Heart left ventricle (tissue), 16 donors: ENCODE measurements around the gene PTTG2. TPM values are rescaled to one million over a fixed set of nuclear protein-coding genes. Genes with fewer than 3 reads are reported as not detected.
A peak's percentile ranks its signal among the peaks of the same experiment; 100 is the strongest.

Experiments
- ATAC-seq, 4 donors: fragments of 200-7000 bp; cut with Tn5 transposase; one replicate each; pipeline ENCODE4 v1.9.1; 2020 to 2022; ENCODE audit warnings: moderate library complexity in 4 of 4, mild to moderate bottlenecking in 3 of 4, moderate number of reproducible peaks in 1 of 4
- DNase-seq, 5 donors: peaks; one replicate each; pipeline ENCODE4 v3.0.0-alpha.2; 2020
- H3K27ac ChIP-seq, 12 donors: fragments of 200-600 bp; sonication (generic) in 4 of 12; one replicate each; pipeline versions ENCODE4 v1.5.0 to v1.8.0; 2016 to 2022; ENCODE audit warnings: mild to moderate bottlenecking in 2 of 12
- H3K27me3 ChIP-seq, 9 donors: fragments of 200-600 bp; sonication (generic) in 2 of 9; one replicate each; pipeline versions ENCODE4 v1.5.1 to v1.8.0; 2016 to 2022; ENCODE audit warnings: mild to moderate bottlenecking in 3 of 9
- H3K36me3 ChIP-seq, 9 donors: fragments of 200-600 bp; sonication (generic) in 2 of 9; one replicate each; pipeline versions ENCODE4 v1.5.0 to v1.8.0; 2018 to 2022; ENCODE audit warnings: mild to moderate bottlenecking in 2 of 9
- H3K4me1 ChIP-seq, 12 donors: fragments of 200-600 bp; sonication (generic) in 4 of 12; one replicate each; pipeline versions ENCODE4 v1.5.0 to v1.8.0; 2016 to 2022; ENCODE audit warnings: mild to moderate bottlenecking in 3 of 12
- H3K4me3 ChIP-seq, 12 donors: fragments of 200-600 bp; sonication (generic) in 4 of 12; one replicate each; pipeline versions ENCODE4 v1.5.0 to v1.8.0; 2017 to 2022; ENCODE audit warnings: mild to moderate bottlenecking in 9 of 12, moderate library complexity in 4 of 12
- H3K9me3 ChIP-seq, 12 donors: fragments of 200-600 bp; sonication (generic) in 4 of 12; one replicate each; pipeline versions ENCODE4 v1.5.0 to v1.8.0; 2016 to 2022; ENCODE audit warnings: mild to moderate bottlenecking in 1 of 12
- POLR2A ChIP-seq, 2 donors: fragments of 450-650 bp; IDR thresholded peaks; one replicate each; pipeline ENCODE4 v1.6.1; 2017; ENCODE audit warnings: antibody characterized with exemption in 2 of 2, mild to moderate bottlenecking in 2 of 2, moderate library complexity in 2 of 2
- WGBS, 4 donors: extraction: QIAGEN DNeasy Blood & Tissue Kit in 2 of 4; methylation state at CpG; one replicate each; pipeline versions ENCODE4 v1.1.5 to v1.1.7; 2013 to 2018; 5-methylcytosine and 5-hydroxymethylcytosine counted together
- intact Hi-C, 10 donors: fragments of 100-400 bp; cut with DNase I; formaldehyde crosslinking; loops; one replicate each; pipeline versions ENCODE4 v1.11.1 to v1.14.2; 2022
- polyA plus RNA-seq, 2 donors: library from polyadenylated mRNA; stranded (reverse); fragments of 200-250 nt; gene quantifications; one replicate each; pipeline ENCODE4 v1.2.3, GENCODE V29; 2013
- total RNA-seq, 9 donors: library from RNA; depleted of rRNA in 2 of 9; stranded (reverse); fragments of >200 nt in 2 of 9; fragmentation: NEBNext Ultra II Directional in 3 of 9; extraction: Animal tissue kit (Norgen Biotek cat#: 25700) in 3 of 9; gene quantifications; one replicate each; pipeline versions ENCODE4 v1.1.0 to v1.2.4, GENCODE V29; 2016 to 2023
- TF ChIP-seq, protein P1 (sequence below), 12 donors: fragments of 200-600 bp; sonication (generic) in 4 of 12; IDR thresholded peaks; one replicate each; pipeline versions ENCODE4 v1.5.0 to v1.8.0; 2018 to 2022; ENCODE audit warnings: antibody characterized with exemption in 12 of 12, mild to moderate bottlenecking in 5 of 12
- donor health status: ischemic (EF 13 %, LVEDD 7.1; RV severe dilation, severe dysfunction).
- donor health status: healthy with polysubstance abuse.
- donor health status: DM: no; HTN: yes; CAD: no.
- donor health status: DM: no; HTN: no; CAD: no.
- donor health status: ischemic (EF 25% LVEDD 6.9; RV normal size, moderate dysfunction).
- donor health status: ischemic (EF 25% LVEDD 5.7; RV mildly dilated, moderate dysfunction).
- donor health status: healthy.
- donor health status: DM: yes; HTN: yes; CAD: no.
- donor health status: ischemic (EF 35%, LVEDD 5.7; RV mildly dilated, moderate dysfunction).
- donor health status: nonischemic (EF 11% LVEDD 7.7; RV severe dilation, severe dysfunction).
- donor health status: DM: yes; HTN: yes; CAD: no.
- donor health status: PGD.
- donor health status: ischemic (EF 29% LVEDD 5.4; RV normal size, mild dysfunction).
- donor health status: nonischemic (EF 23%, LVEDD 6.1; RV moderate dilation, normal function).

Gene PTTG2
- total and polyA plus RNA-seq, 11 donors = 0.48 to 2.3 (median 1.0) TPM; not detected in 3

DNA sequence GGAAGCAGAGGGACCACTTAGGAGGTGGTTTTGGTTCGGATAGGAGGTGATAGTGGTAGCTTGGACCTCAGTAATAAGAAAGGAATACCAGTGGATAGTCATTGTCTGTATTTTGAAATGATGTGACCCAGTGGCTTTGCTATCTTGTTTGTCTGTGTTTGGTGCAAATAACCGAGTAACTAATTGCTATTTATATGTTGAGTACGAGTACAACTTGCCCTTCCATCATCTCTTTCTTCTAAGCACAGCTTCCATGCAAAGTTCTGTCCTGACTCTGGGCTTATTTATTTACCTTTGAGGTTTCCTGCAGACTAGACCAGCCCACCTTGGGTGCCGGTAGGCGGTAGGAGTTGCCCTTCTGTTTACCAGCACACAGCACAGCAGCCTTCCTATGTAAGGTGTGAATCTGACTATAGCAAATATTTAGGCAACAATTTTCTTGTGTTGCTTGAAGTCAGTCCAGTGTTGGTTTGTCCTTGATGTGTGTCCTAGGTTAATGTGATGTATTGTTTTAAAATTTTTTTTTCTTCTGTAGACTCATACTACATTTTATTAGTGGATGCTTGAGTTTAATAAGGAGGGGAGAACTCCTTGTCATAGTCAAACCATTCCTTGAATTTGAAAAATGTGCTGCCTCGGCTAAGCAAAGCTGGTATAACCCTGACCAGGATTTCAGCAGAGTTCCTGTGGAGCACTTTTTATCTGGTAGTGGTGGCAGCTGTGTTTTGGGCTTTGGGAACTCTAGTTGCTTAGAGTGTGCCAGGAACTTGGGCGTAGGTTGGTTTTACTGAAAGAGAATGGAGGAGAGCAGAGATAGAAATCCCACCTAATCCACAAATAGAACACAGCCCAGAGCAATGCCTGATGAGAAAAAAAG lies 21.9 kb downstream of the PTTG2 start:
- Histone ChIP-seq H3K36me3 (no peaks in the 10 kb centered on the region), H3K9me3 (no peaks in the 10 kb centered on the region), H3K4me3 (peak overlapping the region in 1 of 12 donors; percentile 2), H3K4me1 (peaks cover 0 to 68% (median 34%) of the 10 kb centered on the region in 12 donors), H3K27me3 (no peaks in the 10 kb centered on the region), H3K27ac (peak overlapping the region in 11 of 12 donors; percentile 11 to 66 (median 48))
- TF ChIP-seq POLR2A (IDR thresholded peaks at IDR 0.05) = no peak
- TF ChIP-seq, protein P1, sequence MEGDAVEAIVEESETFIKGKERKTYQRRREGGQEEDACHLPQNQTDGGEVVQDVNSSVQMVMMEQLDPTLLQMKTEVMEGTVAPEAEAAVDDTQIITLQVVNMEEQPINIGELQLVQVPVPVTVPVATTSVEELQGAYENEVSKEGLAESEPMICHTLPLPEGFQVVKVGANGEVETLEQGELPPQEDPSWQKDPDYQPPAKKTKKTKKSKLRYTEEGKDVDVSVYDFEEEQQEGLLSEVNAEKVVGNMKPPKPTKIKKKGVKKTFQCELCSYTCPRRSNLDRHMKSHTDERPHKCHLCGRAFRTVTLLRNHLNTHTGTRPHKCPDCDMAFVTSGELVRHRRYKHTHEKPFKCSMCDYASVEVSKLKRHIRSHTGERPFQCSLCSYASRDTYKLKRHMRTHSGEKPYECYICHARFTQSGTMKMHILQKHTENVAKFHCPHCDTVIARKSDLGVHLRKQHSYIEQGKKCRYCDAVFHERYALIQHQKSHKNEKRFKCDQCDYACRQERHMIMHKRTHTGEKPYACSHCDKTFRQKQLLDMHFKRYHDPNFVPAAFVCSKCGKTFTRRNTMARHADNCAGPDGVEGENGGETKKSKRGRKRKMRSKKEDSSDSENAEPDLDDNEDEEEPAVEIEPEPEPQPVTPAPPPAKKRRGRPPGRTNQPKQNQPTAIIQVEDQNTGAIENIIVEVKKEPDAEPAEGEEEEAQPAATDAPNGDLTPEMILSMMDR (IDR thresholded peaks at IDR 0.05) = no peak
- intact Hi-C loops = loop anchor here in 2 of 10 donors (5.0 to 10.0 kb wide), 2 partner anchors 53 to 55 kb away; no protein-coding TSS in a partner anchor
- DNase-seq = no peak
- peak; percentile 21 to 67 (median 48) for ATAC-seq
- WGBS, 4 donors = 51 to 64% (median 53%) methylated on average over 7 of the region's 7 CpGs

DNA sequence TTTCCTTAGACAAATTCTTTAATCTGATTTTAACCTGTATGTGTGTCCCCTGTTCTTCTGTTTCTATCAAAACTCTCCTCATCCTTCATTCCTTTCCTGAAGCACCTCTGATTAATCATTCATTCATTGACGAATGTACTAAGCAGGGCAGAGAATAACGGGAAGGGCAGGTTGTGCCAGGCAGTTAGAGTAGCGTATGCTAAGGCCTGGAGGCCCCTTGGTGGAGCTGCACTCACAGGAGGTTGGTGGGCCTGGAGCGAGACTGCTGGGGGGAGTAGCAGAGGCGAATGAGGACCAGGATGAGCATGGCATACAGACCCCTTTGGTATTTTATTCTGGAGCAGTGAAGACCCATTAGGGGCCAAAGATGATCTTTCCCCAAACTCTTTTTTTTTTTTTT lies 22.5 kb downstream of the PTTG2 start:
- 57 to 75% (median 67%) methylated on average over 5 of the region's 5 CpGs for WGBS, 4 donors
- ATAC-seq (peak in 3 of 4 donors; percentile 35 to 57 (median 38)), DNase-seq (peak in 1 of 5 donors; percentile 38)
- H3K4me1 ChIP-seq = peaks cover 0 to 71% (median 38%) of the 10 kb centered on the region in 12 donors
- no peaks in the 10 kb centered on the region for H3K9me3 ChIP-seq
- H3K36me3 ChIP-seq = no peaks in the 10 kb centered on the region
- no peak overlapping the region for H3K4me3 ChIP-seq
- TF ChIP-seq, protein P1 (IDR thresholded peaks at IDR 0.05) = no peak
- TF ChIP-seq POLR2A (IDR thresholded peaks at IDR 0.05) = no peak
- H3K27ac ChIP-seq = peak overlapping the region in 9 of 12 donors; percentile 11 to 66 (median 54)
- H3K27me3 ChIP-seq = no peaks in the 10 kb centered on the region
- intact Hi-C loops = loop anchor here in 2 of 10 donors (5.0 to 10.0 kb wide), 2 partner anchors 52 to 55 kb away; no protein-coding TSS in a partner anchor

DNA sequence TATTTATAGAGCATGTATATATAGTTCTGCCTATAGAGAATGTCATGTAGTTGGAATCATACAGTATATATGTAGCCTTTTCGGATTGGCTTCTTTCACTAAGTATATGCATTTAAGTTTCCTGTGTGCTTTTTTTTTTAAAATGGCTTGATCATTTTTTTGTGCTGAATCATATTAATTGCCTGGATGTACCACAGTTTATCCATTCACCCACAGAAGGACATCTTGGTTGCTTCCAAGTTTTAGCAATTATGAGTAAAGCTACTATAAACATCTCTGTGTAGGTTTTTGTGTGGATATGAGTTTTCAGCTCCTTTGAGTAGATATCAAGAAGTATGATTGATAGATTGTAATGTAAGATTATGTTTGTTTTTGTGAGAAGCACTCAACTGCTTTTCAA lies 23.8 kb downstream of the PTTG2 start:
- no peaks in the 10 kb centered on the region for H3K36me3 ChIP-seq
- H3K27ac ChIP-seq = peak overlapping the region in 1 of 12 donors; percentile 66
- no peak overlapping the region for H3K4me3 ChIP-seq
- H3K9me3 ChIP-seq = no peaks in the 10 kb centered on the region
- H3K4me1 ChIP-seq = peaks cover 0 to 72% (median 35%) of the 10 kb centered on the region in 12 donors
- no peak for TF ChIP-seq POLR2A (IDR thresholded peaks at IDR 0.05)
- TF ChIP-seq, protein P1 (IDR thresholded peaks at IDR 0.05) = no peak
- 96 to 100% (median 99%) methylated on average over 1 of the region's 1 CpG for WGBS, 4 donors
- ATAC-seq (no peak), DNase-seq (no peak)
- H3K27me3 ChIP-seq = no peaks in the 10 kb centered on the region
- intact Hi-C loops = loop anchor here in 2 of 10 donors (5.0 to 10.0 kb wide), 2 partner anchors 51 to 53 kb away; no protein-coding TSS in a partner anchor

DNA sequence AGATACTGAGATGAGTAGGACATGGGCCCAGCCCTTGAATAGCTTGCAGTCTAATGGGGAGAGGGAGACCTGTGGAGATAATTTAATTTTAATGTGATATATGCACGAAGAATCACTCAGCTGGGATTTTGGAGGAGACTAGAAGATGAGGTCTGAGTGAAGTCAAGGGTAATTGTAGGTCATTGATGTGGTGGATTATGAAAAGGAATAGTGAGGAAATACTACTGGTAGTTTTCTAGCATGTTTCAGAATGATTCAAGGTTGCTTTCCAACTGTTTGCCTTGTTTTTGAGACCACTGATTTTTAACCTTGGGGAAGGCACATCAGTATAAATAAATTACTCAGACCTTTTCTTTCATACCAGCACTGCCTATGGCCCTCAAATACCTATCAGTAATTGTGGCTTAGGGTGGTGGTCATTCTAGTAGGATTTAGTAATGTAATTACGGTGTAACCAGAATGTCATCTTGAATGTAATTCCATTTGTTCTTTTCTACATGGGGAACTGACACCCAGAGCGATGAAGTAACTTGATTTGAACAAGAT lies 25.6 kb downstream of the PTTG2 start:
- peak overlapping the region in 3 of 12 donors; percentile 1 to 11 (median 3) for H3K27ac ChIP-seq
- intact Hi-C loops = loop anchor here in 4 of 10 donors (5.0 to 10.0 kb wide), 2 partner anchors 36 to 49 kb away; no protein-coding TSS in a partner anchor

More for the DNA sequence above, 25.6 kb downstream of the PTTG2 start:
- no peak overlapping the region for H3K4me3 ChIP-seq
- DNase-seq = no peak
- no peak for TF ChIP-seq POLR2A (IDR thresholded peaks at IDR 0.05)
- TF ChIP-seq, protein P1 (IDR thresholded peaks at IDR 0.05) = no peak
- 62 to 84% (median 74%) methylated on average over 3 of the region's 3 CpGs for WGBS, 4 donors
- no peaks in the 10 kb centered on the region for H3K36me3 ChIP-seq
- ATAC-seq = no peak
- H3K9me3 ChIP-seq = no peaks in the 10 kb centered on the region
- H3K27me3 ChIP-seq = no peaks in the 10 kb centered on the region
- peaks cover 3 to 81% (median 52%) of the 10 kb centered on the region in 12 donors for H3K4me1 ChIP-seq
